Suppressor macrophage treated with lipopolysaccharide for 4 hours (primary cell): Measurements from ENCODE around the gene STK17A.
"Not testable (repeated sequence)": the region's sequence is repeated elsewhere in the genome, so short reads cannot be mapped to it uniquely, and the experiment has no call there.

Source experiments
- DNase-seq: peaks from one replicate; pipeline ENCODE4 v3.0.0-alpha.2; 2020

STK17A gene

DNA sequence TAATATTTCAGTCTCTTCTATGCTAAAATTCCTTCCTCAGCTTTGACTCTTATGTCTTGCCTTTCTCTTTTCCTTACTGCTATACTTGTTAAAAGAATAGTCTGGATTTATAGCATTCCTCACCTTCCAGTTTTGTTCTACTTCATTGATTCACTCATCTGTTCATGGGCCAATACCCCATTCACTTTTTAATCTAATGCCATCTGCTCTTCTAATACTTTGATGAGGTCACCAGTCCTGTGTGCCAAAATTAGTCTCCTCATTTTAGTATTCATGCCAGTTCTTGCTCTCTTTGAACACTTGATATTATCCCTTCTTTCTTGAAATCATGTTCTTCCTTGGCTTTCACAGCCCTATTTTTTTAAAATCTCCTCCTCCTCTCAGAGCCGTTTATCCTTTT, 19.3 kb downstream of the STK17A start:
- no peak for DNase-seq

DNA sequence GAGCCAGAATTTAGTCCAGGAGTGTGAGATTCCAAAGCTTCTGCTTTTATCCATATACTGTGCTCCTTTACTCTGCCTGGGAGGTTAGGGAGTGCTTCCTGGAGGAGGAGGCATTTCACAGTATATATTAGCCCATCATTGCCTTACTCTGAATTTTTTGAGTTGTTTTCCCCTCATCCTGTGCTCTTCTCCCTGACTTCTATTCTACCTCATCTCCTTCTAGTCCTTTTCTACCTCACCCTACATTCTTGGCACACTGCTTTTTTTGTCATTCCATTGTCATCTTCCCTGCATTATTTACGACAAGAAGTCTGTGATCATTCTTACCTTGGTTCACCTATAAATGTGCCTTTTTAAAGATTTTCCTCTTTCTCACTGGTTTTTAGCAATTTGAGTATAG, 21.3 kb downstream of the STK17A start:
- DNase-seq: no peak

GRCh38 chr7:43609097-43609496, 26.2 kb downstream of the STK17A start:
- DNase-seq: no peak

DNA sequence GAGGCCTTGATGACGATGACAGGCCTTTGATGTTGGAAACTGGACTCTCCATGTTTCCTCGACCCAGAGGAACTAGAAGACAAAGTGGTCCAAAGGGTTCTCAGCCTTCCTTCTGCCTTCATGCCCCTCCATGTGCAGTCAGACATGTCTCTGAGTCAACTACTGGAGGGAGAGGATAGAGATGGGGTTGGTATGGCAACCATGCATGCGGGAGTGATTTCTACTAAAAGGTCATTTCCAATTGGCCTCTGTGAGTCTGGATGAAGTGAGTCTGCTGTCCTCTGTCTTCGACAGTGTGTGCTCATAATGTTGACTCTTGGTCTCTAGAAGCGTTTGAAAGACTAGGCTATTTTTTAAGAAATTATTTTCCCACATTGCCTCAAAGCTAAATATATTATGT, 29.2 kb downstream of the STK17A start:
- DNase-seq: no peak

GRCh38 chr7:43612599-43613589, 30.0 kb downstream of the STK17A start:
- DNase-seq: no peak

DNA sequence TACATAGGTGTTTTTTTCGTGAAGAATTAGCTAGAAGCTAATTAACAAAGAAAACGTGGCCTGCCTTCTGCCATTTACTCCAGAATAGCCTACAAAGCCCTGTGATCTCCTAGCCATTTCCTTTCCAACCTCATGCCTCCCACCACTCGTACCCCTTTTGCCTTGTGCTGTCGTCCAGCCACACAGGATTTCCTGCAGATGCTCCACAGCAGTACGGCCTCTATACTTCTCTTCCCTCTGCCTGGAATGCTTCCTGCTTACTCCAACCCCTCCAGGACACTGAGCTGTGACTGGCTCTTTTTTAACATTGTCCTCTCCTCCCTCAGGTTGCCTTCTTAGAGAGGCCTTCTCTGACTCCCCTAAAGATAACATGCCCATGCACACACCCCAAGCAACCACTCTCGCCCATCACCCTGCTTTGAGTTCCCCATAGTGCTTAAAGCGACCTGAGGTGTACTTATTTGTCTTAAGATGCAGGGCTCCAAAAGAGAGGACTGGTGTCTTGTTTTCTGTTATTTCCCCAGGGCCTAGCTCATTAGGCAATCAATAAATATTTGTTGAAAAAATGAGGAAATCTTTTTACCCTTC, 32.7 kb downstream of the STK17A start:
- DNase-seq: no peak

GRCh38 chr7:43616977-43617376, 34.1 kb downstream of the STK17A start:
- DNase-seq: no peak

DNA sequence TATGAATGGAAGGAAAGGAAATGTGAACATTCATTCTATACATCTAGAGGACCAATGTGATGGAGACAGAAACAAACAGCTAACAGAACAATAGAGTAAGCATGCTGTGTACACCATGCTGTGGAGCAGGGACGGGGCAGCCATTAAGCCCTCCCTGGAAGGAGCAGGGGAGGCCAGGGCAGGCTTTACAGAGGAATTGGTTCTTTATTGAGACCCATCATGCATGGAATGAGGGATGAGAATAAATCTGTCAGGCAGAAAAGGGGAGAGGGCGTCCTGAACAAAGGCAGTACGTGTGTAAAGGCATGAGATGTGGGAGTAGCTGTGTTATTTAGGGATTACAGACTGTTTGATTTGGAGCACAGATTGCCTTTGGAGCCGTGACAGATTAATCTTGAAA, 35.2 kb downstream of the STK17A start:
- no peak for DNase-seq

DNA sequence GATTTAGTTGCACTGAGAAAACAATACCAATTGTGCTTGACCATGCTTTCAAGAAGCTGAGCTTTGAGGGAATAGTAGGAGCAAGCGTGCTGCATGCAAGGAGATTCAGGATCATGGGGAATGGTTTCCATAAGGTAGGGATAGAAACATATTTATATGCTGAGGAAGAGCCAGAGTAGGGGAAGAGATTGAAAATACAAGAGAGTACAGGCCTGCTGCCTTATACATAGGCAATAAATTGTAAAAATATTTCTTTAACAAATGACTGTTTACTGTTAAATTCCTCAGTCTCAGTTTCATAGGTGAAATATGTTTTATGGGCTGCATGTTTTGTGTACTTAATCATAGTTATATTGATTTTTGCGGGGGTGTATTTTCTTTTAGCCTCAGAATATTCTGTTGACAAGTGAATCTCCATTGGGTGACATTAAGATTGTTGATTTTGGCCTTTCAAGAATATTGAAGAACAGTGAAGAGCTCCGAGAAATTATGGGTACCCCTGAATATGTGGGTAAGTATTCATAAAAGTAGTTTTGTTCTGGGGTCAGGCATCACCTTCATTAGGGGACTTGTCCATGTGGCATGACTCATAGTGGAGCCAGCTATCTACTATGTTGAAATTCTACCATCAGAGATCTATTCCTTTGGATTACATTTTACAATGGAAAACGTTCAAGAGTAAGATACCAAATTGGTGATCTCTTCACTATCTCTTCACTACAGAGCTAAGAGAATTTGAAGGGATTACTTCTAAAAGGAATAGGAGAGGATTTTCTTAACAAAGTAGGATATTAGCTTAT, 36.5 kb downstream of the STK17A start:
- DNase-seq: no peak

- DNase-seq: no peak
These were observed 39.0 kb downstream of the STK17A start for GRCh38 chr7:43621729-43622448.

DNA sequence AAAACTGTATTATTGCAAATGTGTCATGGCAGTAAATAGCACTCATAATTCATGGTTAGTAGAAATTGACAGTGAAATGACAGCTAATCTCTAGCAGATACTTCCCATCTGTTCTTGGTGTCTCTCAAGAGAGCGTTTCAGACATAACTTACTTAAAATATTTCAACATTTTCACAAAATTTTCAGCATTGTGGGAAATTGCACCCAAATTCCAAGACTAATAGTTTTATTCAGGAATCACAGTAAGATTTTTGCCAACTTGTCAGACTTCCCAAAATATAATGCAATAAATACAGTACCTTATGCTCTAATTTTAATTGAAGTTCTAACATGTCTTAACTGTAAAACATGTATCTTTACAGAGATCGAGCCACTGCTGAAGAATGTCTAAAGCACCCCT, 41.2 kb downstream of the STK17A start:
- no peak for DNase-seq

DNA sequence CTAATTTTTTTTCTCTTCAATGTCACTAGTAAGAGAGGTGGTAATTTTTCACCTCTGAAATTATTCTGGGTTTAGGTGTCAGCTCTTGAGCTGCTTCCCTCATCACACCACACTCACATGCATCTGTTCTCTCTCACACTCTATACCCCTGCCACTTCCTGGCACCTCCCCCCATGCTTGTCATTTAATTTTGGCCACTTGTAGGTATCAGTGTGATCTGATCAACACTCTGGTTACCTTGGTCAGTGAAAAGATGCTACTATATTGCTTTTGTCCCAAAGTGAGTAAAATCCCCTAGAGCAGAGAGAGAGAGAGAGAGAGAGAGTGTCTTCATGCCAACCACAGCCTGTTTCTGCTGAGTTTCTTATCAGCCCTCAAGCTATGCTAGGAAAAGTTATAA, 42.5 kb downstream of the STK17A start:
- DNase-seq: no peak

- DNase-seq: no peak
These were observed 43.1 kb downstream of the STK17A start for GRCh38 chr7:43625980-43626379.

DNA sequence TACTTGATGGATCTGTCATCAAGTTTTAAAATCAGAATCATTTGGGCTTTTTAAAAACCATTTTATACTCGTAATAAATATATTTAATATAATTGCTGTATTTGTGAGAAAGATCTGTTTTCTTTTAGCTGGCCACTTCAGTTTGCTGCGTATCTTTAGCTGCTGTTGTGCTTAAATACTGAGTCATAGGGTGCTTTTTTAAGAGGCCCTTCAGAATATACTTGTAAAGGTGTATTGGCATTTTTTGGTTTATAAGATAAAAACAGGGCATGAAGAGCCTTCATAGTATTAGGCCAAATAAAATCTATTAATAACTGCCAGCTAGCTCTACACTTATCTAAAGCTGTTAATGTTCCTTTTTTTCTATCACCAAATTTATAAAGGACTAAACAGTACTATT, 43.8 kb downstream of the STK17A start:
- no peak for DNase-seq

DNA sequence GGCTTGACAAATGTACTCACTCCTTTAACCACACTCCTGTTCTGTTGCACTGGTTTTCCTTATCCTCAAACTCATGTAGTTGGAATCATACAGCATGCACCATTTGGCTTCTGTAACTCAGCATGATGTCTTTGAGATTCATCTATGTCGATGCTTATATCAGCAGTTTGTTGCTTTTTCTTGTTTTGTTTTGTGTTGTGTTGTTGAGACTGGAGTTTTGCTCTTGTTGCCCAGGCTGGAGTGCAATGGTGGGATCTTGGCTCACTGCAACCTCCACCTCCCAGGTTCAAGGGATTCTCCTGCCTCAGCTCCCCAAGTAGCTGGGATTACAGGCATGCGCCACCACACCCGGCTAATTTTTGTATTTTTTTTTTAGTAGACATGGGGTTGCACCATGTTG, 44.9 kb downstream of the STK17A start:
- DNase-seq: not testable (repeated sequence)

GRCh38 chr7:43628431-43628830, 45.5 kb downstream of the STK17A start:
- DNase-seq: no peak

DNA sequence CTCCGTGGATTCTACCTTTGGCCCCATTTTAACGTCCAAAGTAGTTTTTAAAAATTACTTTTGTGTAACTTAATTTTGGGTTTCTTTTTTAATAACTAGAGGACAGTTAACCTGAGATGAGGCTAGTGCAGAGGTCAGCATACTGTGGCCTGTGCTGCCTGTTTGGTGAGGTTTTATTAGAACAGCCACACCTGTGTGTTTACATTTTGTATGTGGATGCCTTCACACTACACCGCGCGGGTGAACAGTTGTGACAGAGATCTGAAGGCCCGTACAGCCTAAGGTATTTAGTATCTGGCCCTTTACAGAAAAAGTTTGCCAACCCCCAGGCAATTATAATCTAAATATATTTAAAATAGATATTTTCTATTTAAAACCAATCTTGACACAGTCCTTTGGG, 46.9 kb downstream of the STK17A start:
- DNase-seq: no peak

- DNase-seq: no peak
These were observed 47.6 kb downstream of the STK17A start for GRCh38 chr7:43630482-43630881.

GRCh38 chr7:43631559-43631958, 48.7 kb downstream of the STK17A start:
- no peak for DNase-seq

GRCh38 chr7:43632746-43633145, 49.8 kb downstream of the STK17A start:
- DNase-seq: no peak

- DNase-seq: no peak
These were observed 51.5 kb downstream of the STK17A start for GRCh38 chr7:43634384-43634783.

- DNase-seq: no peak
These were observed 53.2 kb downstream of the STK17A start for GRCh38 chr7:43636093-43636492.
